Endometrium (tissue), 2 donors: ENCODE data around the gene MFAP2.
"Not testable (repeated sequence)": the region's sequence is repeated elsewhere in the genome, so short reads cannot be mapped to it uniquely, and the experiment has no call there.

Experiments
- FAIRE-seq: peaks from 2 replicates; lab custom pipeline; 2012; peaks lifted over from hg19 to GRCh38; lab: Jason Lieb, UNC
- donor health status: control.
- donor health status: control.

Gene MFAP2

GRCh38 chr1:16929146-16930041 lies 51.0 kb downstream of the MFAP2 start:
- not testable (repeated sequence) for FAIRE-seq

- no peak for FAIRE-seq
Measured at GRCh38 chr1:16927711-16928485, 52.5 kb downstream of the MFAP2 start.

GRCh38 chr1:16927256-16927655 lies 53.2 kb downstream of the MFAP2 start:
- no peak for FAIRE-seq

- FAIRE-seq, result no peak
Measured at GRCh38 chr1:16926491-16927073, 53.8 kb downstream of the MFAP2 start.

GRCh38 chr1:16925635-16926490 lies 54.6 kb downstream of the MFAP2 start:
- no peak for FAIRE-seq

GRCh38 chr1:16924919-16925477 lies 55.4 kb downstream of the MFAP2 start:
- FAIRE-seq, result no peak
